GM23338 (cell line): ENCODE results near the gene FAM32A. TPM values are rescaled to one million over a fixed set of nuclear protein-coding genes. Genes with fewer than 3 reads are reported as not detected.

Experiments used
- ATAC-seq: fragments of 200-7000 bp; cut with Tn5 transposase; 3 replicates; pipeline ENCODE4 v1.9.1; 2020
- DNase-seq: peaks from one replicate; pipeline ENCODE4 v3.0.0-alpha.2; 2015; ENCODE audit warnings: low spot score
- H2AFZ ChIP-seq: fragments of 200-600 bp; sonication (generic); 2 replicates; pipeline ENCODE4 v1.8.0; 2016; ENCODE audit warnings: antibody characterized with exemption, mild to moderate bottlenecking, moderate library complexity
- H3F3A ChIP-seq: fragments of 200-600 bp; sonication (generic); replicated peaks from 2 replicates; pipeline ENCODE4 v1.8.0; 2017; ENCODE audit warnings: antibody characterized with exemption, mixed run types, low read depth
- H3K27ac ChIP-seq: fragments of 200-600 bp; sonication (generic); 2 replicates; pipeline ENCODE4 v1.6.1; 2016; ENCODE audit warnings: low read depth
- H3K27me3 ChIP-seq: fragments of 200-600 bp; sonication (generic); 2 replicates; pipeline ENCODE4 v1.8.0; 2016; ENCODE audit warnings: mild to moderate bottlenecking, mixed run types, moderate library complexity; ENCODE audit not compliant: insufficient read depth
- H3K36me3 ChIP-seq: fragments of 200-600 bp; sonication (generic); 2 replicates; pipeline ENCODE4 v1.8.0; 2016; ENCODE audit warnings: mild to moderate bottlenecking; ENCODE audit not compliant: insufficient read depth
- H3K4me1 ChIP-seq: fragments of 200-600 bp; sonication (generic); 2 replicates; pipeline ENCODE4 v1.8.0; 2016; ENCODE audit warnings: mild to moderate bottlenecking, moderate library complexity; ENCODE audit not compliant: insufficient read depth
- H3K4me2 ChIP-seq: fragments of 200-600 bp; sonication (generic); 2 replicates; pipeline ENCODE4 v1.7.1; 2017; ENCODE audit warnings: mixed run types
- H3K4me3 ChIP-seq: fragments of 200-600 bp; sonication (generic); 2 replicates; pipeline ENCODE4 v1.6.1; 2016; ENCODE audit warnings: mixed run types
- H3K79me2 ChIP-seq: fragments of 200-600 bp; sonication (generic); replicated peaks from 2 replicates; pipeline ENCODE4 v1.8.0; 2017; ENCODE audit warnings: mild to moderate bottlenecking; ENCODE audit not compliant: insufficient read depth
- H3K9me2 ChIP-seq: fragments of 200-600 bp; sonication (generic); 2 replicates; pipeline ENCODE4 v1.8.0; 2017; ENCODE audit not compliant: insufficient read depth
- H4K20me1 ChIP-seq: fragments of 200-600 bp; sonication (generic); replicated peaks from 2 replicates; pipeline ENCODE4 v1.8.0; 2017; ENCODE audit warnings: mild to moderate bottlenecking; ENCODE audit not compliant: insufficient read depth
- H3K27ac Mint-ChIP-seq: 2 replicates; pipeline ENCODE4 v1.8.0; 2020; ENCODE audit warnings: inconsistent platforms, mild to moderate bottlenecking, moderate library complexity, mixed read lengths
- H3K27me3 Mint-ChIP-seq: 3 replicates; pipeline ENCODE4 v1.8.0; 2022; ENCODE audit warnings: low read depth, mild to moderate bottlenecking, moderate library complexity, mixed read lengths, inconsistent platforms; ENCODE audit not compliant: insufficient read depth, poor library complexity
- H3K36me3 Mint-ChIP-seq: 3 replicates; pipeline ENCODE4 v1.8.0; 2021; ENCODE audit warnings: low read depth, mild to moderate bottlenecking, inconsistent platforms, moderate library complexity, mixed read lengths
- H3K4me1 Mint-ChIP-seq: 3 replicates; pipeline ENCODE4 v1.8.0; 2020; ENCODE audit warnings: mild to moderate bottlenecking, inconsistent platforms, mixed read lengths
- H3K4me3 Mint-ChIP-seq: 3 replicates; pipeline ENCODE4 v1.8.0; 2021; ENCODE audit warnings: moderate library complexity, mild to moderate bottlenecking, inconsistent platforms, mixed read lengths
- H3K9me3 Mint-ChIP-seq: 3 replicates; pipeline ENCODE4 v1.8.0; 2020; ENCODE audit warnings: moderate library complexity, mild to moderate bottlenecking, inconsistent platforms, mixed read lengths
- CREB1 ChIP-seq: fragments of 250-450 bp; sonication (Bioruptor Pico); IDR thresholded peaks from 2 replicates; pipeline ENCODE4 v1.5.0; 2020; ENCODE audit warnings: low read depth, mild to moderate bottlenecking, moderate library complexity
- CTCF ChIP-seq, 2 experiments: fragments of 200-600 bp in 1 of 2; sonication (generic) in 1 of 2; conservative IDR thresholded peaks; 2 replicates each; pipeline versions ENCODE4 v1.5.1 to v1.6.1; 2016 to 2017; ENCODE audit warnings: antibody characterized with exemption in 2 of 2, low read depth in 2 of 2, mild to moderate bottlenecking in 2 of 2, moderate library complexity in 1 of 2
- ETS1 ChIP-seq: IDR thresholded peaks from 2 replicates; pipeline ENCODE4 v1.6.1; 2016; ENCODE audit warnings: antibody characterized with exemption
- EZH2 ChIP-seq: fragments of 200-600 bp; sonication (generic); IDR thresholded peaks from one replicate; pipeline ENCODE4 v1.8.0; 2017; ENCODE audit warnings: antibody characterized with exemption, mild to moderate bottlenecking, low read depth; ENCODE audit not compliant: unreplicated experiment
- EZH2phosphoT487 ChIP-seq: fragments of 200-600 bp; sonication (generic); IDR thresholded peaks from one replicate; pipeline ENCODE4 v1.8.1; 2018; ENCODE audit warnings: antibody characterized with exemption; ENCODE audit not compliant: unreplicated experiment
- NANOG ChIP-seq: IDR thresholded peaks from 2 replicates; pipeline ENCODE4 v1.6.1; 2016; ENCODE audit warnings: antibody characterized with exemption, borderline replicate concordance
- REST ChIP-seq: IDR thresholded peaks from one replicate; pipeline ENCODE4 v1.6.1; 2018; ENCODE audit warnings: antibody characterized with exemption; ENCODE audit not compliant: unreplicated experiment
- STAT1 ChIP-seq: IDR thresholded peaks from one replicate; pipeline ENCODE4 v1.6.1; 2016; ENCODE audit warnings: antibody characterized with exemption; ENCODE audit not compliant: unreplicated experiment
- ZNF114 ChIP-seq: fragments of 250-450 bp; sonication (Bioruptor Pico); IDR thresholded peaks from 2 replicates; pipeline ENCODE4 v1.5.0; 2020; ENCODE audit warnings: mild to moderate bottlenecking, moderate library complexity
- ZNF331 ChIP-seq: fragments of 250-450 bp; sonication (Bioruptor Pico); IDR thresholded peaks from 2 replicates; pipeline ENCODE4 v1.5.0; 2020; ENCODE audit warnings: low read depth, mild to moderate bottlenecking, moderate library complexity
- ZNF462 ChIP-seq: fragments of 250-450 bp; sonication (Bioruptor Pico); IDR thresholded peaks from 2 replicates; pipeline ENCODE4 v1.5.0; 2020; ENCODE audit warnings: mild to moderate bottlenecking, moderate library complexity
- polyA plus RNA-seq: library from polyadenylated mRNA; unstranded; fragments of >200 nt; fragmentation: Nextera tagmentation; extraction: Ambion mirVana; gene quantifications from 2 replicates; pipeline ENCODE4 v1.2.1, GENCODE V29; 2016
- total RNA-seq: library from RNA; depleted of rRNA; stranded (reverse); fragments of >200 nt; shearing (Covaris generic); gene quantifications from 2 replicates; pipeline ENCODE4 v1.2.3, GENCODE V29; 2014

The FAM32A gene
- total and polyA plus RNA-seq, 2 experiments from 2014 or later, result 58.2 to 67.3 TPM

GRCh38 chr19:16223746-16224145 lies 38.5 kb downstream of the FAM32A start:
- TF ChIP-seq EZH2 (no peak), CTCF (conservative IDR thresholded peaks at IDR 0.05; ENCODE audit: low read depth in 2 of 2) (no peak), CREB1 (no peak), ZNF462 (no peak), ZNF331 (CRISPR knock-in tag) (no peak), STAT1 (no peak), REST (no peak), NANOG (no peak), ZNF114 (CRISPR knock-in tag) (no peak), ETS1 (no peak), EZH2phosphoT487 (no peak)

More at GRCh38 chr19:16223746-16224145, 38.5 kb downstream of the FAM32A start:
- no peaks in the 10 kb centered on the region for H3K9me2 ChIP-seq
- no peak overlapping the region for H3K4me3 ChIP-seq
- H3F3A ChIP-seq, result no peaks in the 10 kb centered on the region
- H3K9me3 Mint-ChIP-seq, result peaks cover 40% of the 10 kb centered on the region
- H3K4me1 ChIP-seq, result no peaks in the 10 kb centered on the region
- H3K27ac ChIP-seq, result no peak overlapping the region
- H3K27me3 Mint-ChIP-seq, result peaks cover 10% of the 10 kb centered on the region
- DNase-seq (no peak), ATAC-seq (no peak)
- peaks cover 16% of the 10 kb centered on the region; the same call in 1 of the 2 replicates for H3K36me3 ChIP-seq
- H3K4me3 Mint-ChIP-seq, result no peak overlapping the region
- H3K4me2 ChIP-seq, result no peak overlapping the region
- no peak overlapping the region for H3K27ac Mint-ChIP-seq
- H3K36me3 Mint-ChIP-seq, result peaks cover 42% of the 10 kb centered on the region
- no peaks in the 10 kb centered on the region for H4K20me1 ChIP-seq
- H3K4me1 Mint-ChIP-seq, result no peaks in the 10 kb centered on the region
- H3K27me3 ChIP-seq, result no peaks in the 10 kb centered on the region
- no peaks in the 10 kb centered on the region for H3K79me2 ChIP-seq
- no peak overlapping the region for H2AFZ ChIP-seq
